ENCODE results near the gene LIPT2. TPM values are rescaled to one million over a fixed set of nuclear protein-coding genes. Genes with fewer than 3 reads are reported as not detected.

Gene LIPT2
- total RNA-seq, 1 donor from 2014 or later = 3.6 TPM

DNA sequence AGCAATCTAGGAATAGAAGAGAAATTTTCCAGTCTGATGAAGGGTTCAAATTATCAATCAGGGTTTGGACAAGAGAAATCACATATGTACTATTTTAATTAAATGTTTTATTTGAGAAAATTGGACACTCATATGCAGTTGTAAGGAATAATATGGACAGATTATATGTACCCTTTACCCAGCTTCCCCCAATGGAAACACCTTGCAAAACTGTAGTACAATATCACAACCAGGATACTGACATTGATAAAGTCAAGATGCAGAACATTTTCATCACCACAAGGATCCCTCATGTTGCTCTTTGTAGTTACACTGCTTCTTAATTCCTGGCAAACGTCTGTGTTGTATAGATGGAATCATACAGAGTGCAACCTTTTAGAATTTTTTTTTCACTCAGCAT is 1.4 kb upstream of the LIPT2 start:
- DNase-seq = no peak

DNA sequence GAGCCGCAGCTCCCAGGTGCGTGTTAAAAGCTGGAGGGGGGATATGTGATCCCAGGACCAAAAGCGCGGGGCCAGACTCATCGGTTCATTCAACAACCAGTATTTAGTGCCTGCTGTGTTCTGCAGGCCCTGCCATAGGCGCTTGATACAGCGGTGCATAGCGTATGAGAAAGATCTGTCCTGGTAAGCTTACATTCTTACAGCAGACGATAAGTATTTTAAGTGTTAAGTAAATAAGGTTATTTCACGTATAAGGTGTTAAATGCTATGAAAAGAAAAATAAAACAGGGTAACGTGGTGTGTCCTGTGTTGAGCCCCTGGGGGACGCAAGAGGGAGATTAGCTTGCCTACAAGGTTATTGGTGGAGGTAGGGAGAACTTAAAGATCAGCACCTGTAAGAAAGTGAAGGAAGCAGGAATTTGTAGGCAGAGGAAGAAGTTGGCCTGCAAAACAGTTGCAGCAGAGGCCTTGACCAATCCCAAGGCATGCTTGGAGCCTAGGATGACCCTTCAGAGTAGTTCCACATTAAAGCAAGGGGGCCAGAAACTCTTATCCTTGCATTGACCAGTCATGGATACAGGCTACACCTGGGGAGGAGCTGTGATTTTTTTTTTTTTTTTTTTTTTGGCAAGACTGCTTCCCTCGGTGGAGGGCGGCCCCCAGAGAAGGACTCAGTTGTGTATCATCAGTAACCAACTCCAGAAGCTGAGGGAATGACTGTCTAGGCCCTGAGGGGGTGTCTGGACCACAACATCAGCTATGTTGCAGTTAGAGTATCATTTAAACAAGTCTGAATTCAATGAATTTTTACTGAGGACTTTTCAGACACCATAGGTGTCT is 487 bp upstream of the LIPT2 start:
- DNase-seq = no peak

GRCh38 chr11:74492084-74492483 is 1.4 kb downstream of the LIPT2 start:
- no peak for DNase-seq

- DNase-seq = no peak
Observed at GRCh38 chr11:74490941-74491340, 2.6 kb downstream of the LIPT2 start.

GRCh38 chr11:74487875-74488274 is 5.6 kb downstream of the LIPT2 start:
- peak; percentile 33 for DNase-seq

- no peak for DNase-seq
Observed at GRCh38 chr11:74485868-74486267, 7.7 kb downstream of the LIPT2 start.

- DNase-seq = no peak
Observed at GRCh38 chr11:74480688-74481417, 12.7 kb downstream of the LIPT2 start.

GRCh38 chr11:74479732-74480123 is 13.8 kb downstream of the LIPT2 start:
- DNase-seq = no peak

DNA sequence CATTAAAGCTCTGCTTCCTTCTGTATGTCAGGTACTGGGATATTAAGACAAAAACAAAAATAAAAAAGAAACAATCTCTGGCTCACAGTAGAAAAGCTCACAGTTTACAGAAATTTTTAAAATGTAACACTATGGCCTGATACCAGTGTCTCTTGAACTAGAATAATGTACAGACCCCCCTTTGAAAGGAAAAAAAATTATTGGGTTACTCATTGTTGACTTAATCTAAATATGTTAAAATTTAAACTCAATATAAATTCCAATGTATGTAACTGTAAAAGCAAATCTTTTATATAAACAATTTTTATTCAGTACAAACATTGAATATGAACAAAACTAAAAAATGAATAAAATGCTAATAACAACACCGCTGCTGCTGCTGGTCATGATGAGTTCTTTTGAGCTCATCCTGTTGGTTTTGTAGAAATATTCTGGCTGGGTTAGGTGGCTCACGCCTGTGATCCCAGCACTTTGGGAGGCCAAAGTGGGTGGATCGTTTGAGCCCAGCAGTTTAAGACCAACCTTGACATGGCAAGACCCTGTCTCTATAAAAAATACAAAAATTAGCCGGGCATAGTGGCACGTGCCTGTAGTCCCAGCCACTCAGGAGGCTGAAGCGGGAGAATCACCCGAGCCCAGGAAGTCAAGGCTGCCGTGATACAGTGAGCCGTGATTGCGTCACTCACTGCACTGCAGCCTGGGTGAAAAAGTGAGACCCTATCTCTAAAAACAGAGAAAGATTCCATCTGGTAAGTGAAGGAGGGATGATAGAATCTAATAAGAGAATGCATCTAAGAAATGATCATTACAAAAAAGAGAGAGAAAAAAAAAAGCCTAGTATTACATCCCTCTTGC is 14.4 kb downstream of the LIPT2 start:
- no peak for DNase-seq

DNA sequence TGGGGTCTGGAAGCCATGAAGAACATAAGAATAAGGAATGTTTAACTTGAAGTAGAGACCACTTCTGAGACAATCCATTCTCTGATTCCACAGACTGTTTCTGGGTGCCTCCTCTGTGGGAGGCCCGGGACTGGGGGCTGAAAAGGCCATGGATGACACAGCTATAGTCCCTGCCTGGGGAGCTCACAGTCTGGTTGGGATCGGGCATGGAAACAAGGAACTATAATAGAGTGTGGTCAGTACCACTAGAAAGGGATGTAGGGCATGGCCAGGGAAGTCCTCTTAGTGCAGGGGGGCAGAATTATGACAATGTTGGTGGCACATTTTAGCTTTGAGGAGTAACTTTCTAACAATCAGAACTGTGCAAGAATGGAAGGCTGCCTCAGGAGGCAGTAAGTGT is 17.0 kb downstream of the LIPT2 start:
- DNase-seq = no peak

GRCh38 chr11:74474316-74474715 is 19.2 kb downstream of the LIPT2 start:
- no peak for DNase-seq

- DNase-seq = no peak
Observed at GRCh38 chr11:74473382-74474173, 19.9 kb downstream of the LIPT2 start.

DNA sequence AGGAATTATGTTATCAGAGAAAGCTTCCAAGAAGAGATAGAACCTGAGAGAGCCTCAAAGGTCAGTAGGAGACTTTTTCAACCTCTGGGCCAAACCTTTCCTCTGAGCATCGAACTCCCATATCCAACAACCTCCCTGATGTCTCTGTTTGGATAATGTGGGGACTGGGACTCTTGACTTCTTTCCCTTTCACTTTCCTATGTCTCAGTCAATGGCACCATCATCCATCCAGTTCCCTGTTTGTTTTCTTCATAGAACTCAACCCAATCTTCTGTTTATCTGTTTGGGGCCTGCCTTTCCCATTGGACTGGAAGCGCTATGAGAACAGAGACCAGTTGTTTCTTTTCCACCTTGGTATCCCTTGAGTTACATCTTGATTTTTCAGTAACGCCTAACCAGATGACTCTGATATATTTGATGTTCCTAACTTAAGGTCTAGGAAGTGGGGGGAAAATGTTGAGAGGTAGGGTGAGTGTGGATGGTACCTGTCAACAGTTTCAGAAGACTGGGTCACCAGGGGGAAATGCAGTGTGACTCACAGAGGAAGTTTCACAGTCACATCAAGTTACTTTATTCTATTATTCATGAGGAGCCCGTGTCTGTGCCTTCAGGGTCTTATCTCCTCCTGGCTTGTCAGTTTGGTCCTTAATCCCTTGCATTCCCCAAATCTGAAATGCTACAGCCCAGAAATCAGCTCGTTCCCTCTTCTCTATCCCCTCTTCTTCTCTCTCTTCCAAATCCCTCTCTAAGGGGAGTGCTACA is 21.7 kb downstream of the LIPT2 start:
- DNase-seq = no peak

DNA sequence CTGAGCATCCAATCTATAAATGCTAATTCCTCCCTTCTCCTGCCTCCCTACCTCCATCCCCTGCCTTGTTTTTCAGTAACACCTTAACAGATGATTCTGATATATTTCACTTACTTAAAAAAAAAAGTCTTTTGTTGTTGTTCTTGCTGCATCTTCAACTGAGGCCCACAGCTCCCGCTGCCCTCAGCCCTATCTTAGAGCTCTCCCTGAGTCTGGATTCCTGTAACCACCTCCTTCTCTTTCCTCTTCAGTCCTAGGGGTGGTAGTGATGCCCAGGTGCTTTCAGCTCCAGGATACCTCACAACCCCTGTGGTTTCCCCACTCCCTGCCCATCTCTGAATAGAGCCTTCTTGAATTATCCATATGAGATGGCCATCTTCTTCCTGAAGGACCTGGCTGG is 22.5 kb downstream of the LIPT2 start:
- no peak for DNase-seq

GRCh38 chr11:74470526-74470925 is 23.0 kb downstream of the LIPT2 start:
- DNase-seq = no peak

GRCh38 chr11:74468936-74469335 is 24.6 kb downstream of the LIPT2 start:
- DNase-seq = no peak

- no peak for DNase-seq
Observed at GRCh38 chr11:74468521-74468920, 25.0 kb downstream of the LIPT2 start.

- DNase-seq = no peak
Observed at GRCh38 chr11:74468058-74468457, 25.5 kb downstream of the LIPT2 start.

GRCh38 chr11:74466916-74467885 is 26.3 kb downstream of the LIPT2 start, which contains the start of gene KCNE3:
Gene KCNE3 (minus strand): TSS chr11:74467549. CDS start chr11:74457563, 9,986 bp downstream.
- DNase-seq = peak; percentile 35

- no peak for DNase-seq
Observed at GRCh38 chr11:74465291-74465708, 28.2 kb downstream of the LIPT2 start.

Measured in dermis blood vessel endothelial cell (primary cell).